Measurements from ENCODE around the gene CDC25C.
"Not testable (repeated sequence)": the region's sequence is repeated elsewhere in the genome, so short reads cannot be mapped to it uniquely, and the experiment has no call there.

CDC25C gene

GRCh38 chr5:138276402-138277054 is 55.1 kb downstream of the CDC25C start:
- DNase-seq (ENCODE audit: low read depth in 2 of 3, low spot score in 2 of 3) = no peak

DNA sequence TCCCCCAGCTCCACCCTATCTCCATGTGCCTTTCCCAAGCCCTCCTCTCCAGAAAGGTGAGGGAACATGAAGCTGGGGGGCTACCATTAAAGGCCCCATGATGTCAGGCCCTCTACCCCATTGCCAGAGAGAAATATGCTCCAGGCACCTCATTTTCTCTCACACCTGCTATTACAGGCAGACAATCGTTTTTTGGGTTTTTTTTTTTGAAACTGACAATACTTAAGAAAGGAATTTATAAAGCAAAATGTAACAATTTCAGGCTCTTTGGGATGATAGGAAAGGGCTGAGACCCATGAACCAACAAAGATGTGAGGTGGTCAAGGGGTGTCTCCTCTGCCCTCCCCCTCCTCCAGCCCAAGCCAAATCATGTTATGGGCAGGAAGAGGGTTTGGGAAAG is 55.7 kb downstream of the CDC25C start:
- DNase-seq (ENCODE audit: low read depth in 2 of 3, low spot score in 2 of 3) = no peak

- DNase-seq (ENCODE audit: low read depth in 2 of 3, low spot score in 2 of 3) = no peak
Observed at GRCh38 chr5:138275379-138275782, 56.2 kb downstream of the CDC25C start.

DNA sequence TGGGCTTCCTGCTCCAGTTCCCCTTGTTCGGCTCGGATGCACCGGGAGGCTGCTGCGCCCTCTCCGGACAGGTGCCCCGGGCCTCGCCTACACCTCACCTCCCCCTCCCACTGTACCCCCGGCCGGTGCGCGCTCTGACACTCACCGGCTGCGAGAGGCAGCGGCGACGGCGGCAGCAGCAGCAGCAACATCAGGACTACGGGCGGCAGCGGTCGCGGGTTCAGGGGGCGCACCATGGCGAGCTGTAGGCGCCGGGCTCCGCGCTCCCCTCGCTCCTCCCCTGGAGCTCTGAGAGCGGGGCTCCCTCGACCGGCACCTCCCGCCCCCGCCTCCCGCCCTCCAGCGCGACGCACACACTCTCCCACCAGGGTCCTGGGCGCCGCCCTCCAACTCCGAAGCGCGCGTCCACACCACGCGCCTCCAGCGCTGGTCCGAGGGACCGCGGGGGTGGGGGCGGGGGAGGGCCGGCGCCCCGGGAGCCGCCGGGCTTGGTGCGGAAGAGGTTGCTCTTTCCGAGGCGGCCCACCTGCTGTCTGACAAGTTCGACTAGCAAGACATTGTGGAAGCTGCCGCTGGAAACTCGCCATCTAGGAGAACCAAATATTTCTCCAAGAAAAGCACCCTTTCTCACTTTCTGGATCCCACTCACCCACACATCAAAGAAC is 57.3 kb downstream of the CDC25C start, which contains the start of gene GFRA3:
Gene GFRA3 (minus strand): TSS at position 433 of the 665 bp plus-strand sequence. CDS start 197 bp downstream, at position 236.
- DNase-seq (ENCODE audit: low read depth in 2 of 3, low spot score in 2 of 3) = no peak

- no peak for DNase-seq (ENCODE audit: low read depth in 2 of 3, low spot score in 2 of 3)
Observed at GRCh38 chr5:138273834-138274188, 57.8 kb downstream of the CDC25C start.

GRCh38 chr5:138272681-138273080 is 58.9 kb downstream of the CDC25C start:
- DNase-seq (ENCODE audit: low read depth in 2 of 3, low spot score in 2 of 3) = no peak

- no peak for DNase-seq (ENCODE audit: low read depth in 2 of 3, low spot score in 2 of 3)
Observed at GRCh38 chr5:138271281-138271680, 60.3 kb downstream of the CDC25C start.

DNA sequence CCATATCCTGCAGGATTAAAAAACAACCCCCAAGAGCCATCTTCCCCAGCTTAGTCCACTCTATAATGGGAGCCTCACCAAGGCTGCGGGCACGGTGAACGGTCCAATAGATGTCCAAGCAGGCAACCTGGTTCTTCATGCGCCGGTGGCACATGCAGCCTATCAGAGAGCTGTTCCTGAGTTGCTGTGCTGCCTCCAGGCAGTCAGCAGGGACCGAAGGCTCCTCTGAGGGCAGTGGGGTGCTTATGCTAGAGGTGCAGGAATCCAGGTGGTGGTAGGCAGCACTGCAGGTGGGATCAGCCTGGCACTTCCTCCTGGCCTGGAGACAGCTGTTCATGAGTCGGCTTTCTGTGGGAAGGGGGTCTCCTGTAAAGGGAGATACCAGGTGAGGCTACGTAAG is 67.4 kb downstream of the CDC25C start:
- DNase-seq (ENCODE audit: low read depth in 2 of 3, low spot score in 2 of 3) = no peak

GRCh38 chr5:138263581-138263980 is 68.0 kb downstream of the CDC25C start:
- DNase-seq (ENCODE audit: low read depth in 2 of 3, low spot score in 2 of 3) = no peak

DNA sequence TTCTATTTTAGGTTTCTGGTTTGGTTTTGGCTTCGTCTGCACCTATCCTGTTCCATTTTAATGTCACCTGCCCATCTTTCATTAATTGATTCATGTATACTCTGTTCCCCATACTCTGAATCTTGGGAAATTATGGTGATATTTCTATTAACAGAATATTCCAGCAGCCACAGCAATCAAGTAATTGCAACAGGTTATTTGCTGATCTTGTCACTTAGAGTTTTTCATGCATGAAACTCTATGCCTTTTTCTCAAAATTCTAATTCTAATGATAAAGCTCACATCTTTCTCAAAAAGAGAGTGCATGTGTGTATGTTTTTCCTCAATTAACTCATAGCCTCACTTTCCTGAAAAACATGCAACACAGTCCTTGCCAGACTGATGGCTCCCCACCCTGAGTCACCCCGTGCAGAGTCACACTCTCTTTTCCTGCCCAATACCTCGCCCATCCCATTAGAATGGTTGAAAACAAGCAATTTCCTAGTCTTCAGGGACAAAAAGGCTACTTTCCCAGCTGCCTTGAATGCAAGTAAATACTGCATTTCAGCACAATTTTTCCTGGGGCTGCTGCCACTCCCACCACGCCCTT is 72.8 kb downstream of the CDC25C start:
- no peak for DNase-seq (ENCODE audit: low read depth in 2 of 3, low spot score in 2 of 3)

- DNase-seq (ENCODE audit: low read depth in 2 of 3, low spot score in 2 of 3) = no peak
Observed at GRCh38 chr5:138257583-138257982, 74.0 kb downstream of the CDC25C start.

GRCh38 chr5:138252944-138253343 is 78.7 kb downstream of the CDC25C start:
- DNase-seq (ENCODE audit: low read depth in 2 of 3, low spot score in 2 of 3) = no peak

- not testable (repeated sequence) for DNase-seq (ENCODE audit: low read depth in 2 of 3, low spot score in 2 of 3)
Observed at GRCh38 chr5:138247800-138248199, 83.8 kb downstream of the CDC25C start.

- DNase-seq (ENCODE audit: low read depth in 2 of 3, low spot score in 2 of 3) = no peak
Observed at GRCh38 chr5:138246822-138247221, 84.8 kb downstream of the CDC25C start.

GRCh38 chr5:138246334-138246733 is 85.3 kb downstream of the CDC25C start:
- DNase-seq (ENCODE audit: low read depth in 2 of 3, low spot score in 2 of 3) = no peak

DNA sequence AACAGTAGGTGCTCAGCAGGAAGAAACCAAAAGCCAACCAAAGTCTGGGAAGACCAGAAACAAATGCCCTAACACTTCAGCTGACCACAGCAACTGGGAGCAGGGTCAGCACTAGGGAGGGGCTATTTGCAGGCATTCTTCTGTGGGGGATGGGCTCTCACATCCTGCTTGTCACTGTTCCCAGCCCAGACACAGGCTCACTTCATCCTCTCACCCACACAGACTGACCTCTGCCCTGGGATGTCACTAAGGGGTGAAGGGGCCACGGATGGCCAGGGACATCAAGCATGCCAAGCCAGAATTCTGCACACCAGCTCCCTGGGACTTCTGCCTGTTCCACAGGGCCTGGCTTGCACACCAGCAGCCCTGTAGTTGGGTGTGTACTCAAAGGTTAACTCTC is 85.9 kb downstream of the CDC25C start:
- DNase-seq (ENCODE audit: low read depth in 2 of 3, low spot score in 2 of 3) = no peak

- no peak for DNase-seq (ENCODE audit: low read depth in 2 of 3, low spot score in 2 of 3)
Observed at GRCh38 chr5:138243794-138244193, 87.8 kb downstream of the CDC25C start.

GRCh38 chr5:138241688-138242571 is 89.7 kb downstream of the CDC25C start:
- no peak for DNase-seq (ENCODE audit: low read depth in 2 of 3, low spot score in 2 of 3)

DNA sequence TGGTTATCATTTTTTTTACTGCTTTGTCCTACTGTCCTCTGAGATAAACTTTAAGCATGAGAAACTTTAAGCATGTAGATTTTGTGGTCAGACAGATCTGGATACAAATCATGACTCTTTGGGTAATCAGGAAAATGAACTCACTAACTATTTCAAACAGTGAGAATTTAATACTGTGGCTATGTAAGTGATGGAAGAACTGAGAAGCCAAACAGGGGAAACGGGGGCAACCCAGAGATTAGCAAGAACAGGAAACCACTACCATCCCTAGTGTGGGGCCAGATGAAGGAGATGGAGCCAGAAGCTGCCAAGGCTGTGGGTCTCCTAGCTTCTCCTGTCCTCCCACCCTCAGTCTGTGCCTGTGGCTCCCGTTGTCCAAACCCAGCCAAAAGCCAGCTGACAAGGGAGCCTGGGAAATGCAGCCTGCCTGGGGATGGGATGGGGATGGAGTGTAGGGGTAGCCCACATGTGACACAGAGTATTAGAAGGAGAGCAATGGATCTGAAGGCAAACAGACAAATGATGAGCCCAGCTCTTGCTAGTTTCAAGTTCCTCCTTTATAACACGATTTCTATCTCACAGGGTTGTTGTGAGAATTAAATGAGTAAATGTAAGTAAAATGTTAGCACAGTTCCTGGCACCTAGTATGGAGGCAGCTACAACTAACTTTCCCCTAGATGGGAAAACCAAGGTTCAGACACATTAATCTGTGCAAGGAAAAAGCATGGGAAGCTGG is 90.8 kb downstream of the CDC25C start:
- no peak for DNase-seq (ENCODE audit: low read depth in 2 of 3, low spot score in 2 of 3)

DNA sequence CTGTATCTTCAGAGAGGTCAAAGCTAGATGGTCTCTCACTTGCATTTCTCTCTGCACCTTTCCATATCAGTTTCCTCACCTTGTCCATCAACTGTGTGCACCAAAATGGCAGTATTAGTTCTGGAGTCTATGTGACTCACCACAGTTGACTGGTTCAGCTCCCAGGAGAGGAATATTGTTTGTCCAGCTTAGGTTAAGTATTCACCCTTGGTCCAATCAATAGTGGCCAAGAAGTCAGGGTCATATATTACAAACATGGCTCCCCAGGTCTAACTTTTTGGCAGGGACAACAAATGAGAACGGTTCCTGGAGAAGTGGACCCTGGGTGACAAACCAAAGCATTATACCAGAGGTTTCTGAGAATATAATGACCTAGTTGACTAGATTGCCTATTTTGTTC is 93.6 kb downstream of the CDC25C start:
- DNase-seq (ENCODE audit: low read depth in 2 of 3, low spot score in 2 of 3) = no peak
